Panc1 (cell line): ENCODE measurements around the gene PGM3. TPM values are rescaled to one million over a fixed set of nuclear protein-coding genes. Genes with fewer than 3 reads are reported as not detected.

ENCODE experiments used
- ATAC-seq: fragments of 200-7000 bp; cut with Tn5 transposase; 2 replicates; pipeline ENCODE4 v1.9.1; 2020; ENCODE audit warnings: mild to moderate bottlenecking, moderate library complexity
- Bru-seq: library from RNA; stranded (reverse); fragments of 400-500 nt; gene quantifications from one replicate; lab custom pipeline; 2021; lab: Mats Ljungman, UMichigan
- BruChase-seq, 2 experiments: library from RNA; stranded (reverse); fragments of 400-500 nt; gene quantifications; one replicate each; lab custom pipeline; 2021; lab: Mats Ljungman, UMichigan
- BruUV-seq: library from RNA; stranded (reverse); fragments of 400-500 nt; replicated peaks from 2 replicates; lab custom pipeline; 2021; lab: Mats Ljungman, UMichigan
- CTCF ChIA-PET: fragments of 300-600 bp; sonication (Branson Sonifier 250); formaldehyde crosslinking; loops from one replicate; lab custom pipeline; 2022; ENCODE audit warnings: antibody characterized with exemption; lab: Charles Lee
- POLR2A ChIA-PET: fragments of 300-600 bp; sonication (Branson Sonifier 250); formaldehyde crosslinking; loops from one replicate; lab custom pipeline; 2022; ENCODE audit warnings: antibody characterized with exemption; lab: Charles Lee
- DNase-seq: peaks from one replicate; pipeline ENCODE4 v3.0.0-alpha.2; 2010; ENCODE audit warnings: low read depth, low spot score
- H3K27ac ChIP-seq: 2 replicates; pipeline ENCODE4 v1.5.1; 2011; ENCODE audit warnings: mild to moderate bottlenecking, low read length, inconsistent platforms
- H3K27me3 ChIP-seq: fragments of 200-500 bp; sonication (Bioruptor generic); 2 replicates; pipeline ENCODE4 v1.6.0; 2014; ENCODE audit warnings: low read length, inconsistent platforms; ENCODE audit not compliant: control insufficient read depth, insufficient read depth
- H3K36me3 ChIP-seq: fragments of 200-500 bp; sonication (Bioruptor generic); 2 replicates; pipeline ENCODE4 v1.5.1; 2014; ENCODE audit warnings: inconsistent platforms, mild to moderate bottlenecking, low read length, moderate library complexity; ENCODE audit not compliant: control insufficient read depth, insufficient read depth
- H3K4me1 ChIP-seq: 2 replicates; pipeline ENCODE4 v1.5.1; 2011; ENCODE audit warnings: inconsistent platforms, mild to moderate bottlenecking, low read length, moderate library complexity; ENCODE audit not compliant: control insufficient read depth, insufficient read depth
- H3K4me3 ChIP-seq, 2 experiments: 2 replicates each; pipeline ENCODE4 v1.5.1; 2011 to 2012; ENCODE audit warnings: low read depth in 2 of 2, low read length in 2 of 2, mild to moderate bottlenecking in 2 of 2, inconsistent platforms in 1 of 2, moderate library complexity in 1 of 2
- H3K9me3 ChIP-seq: fragments of 200-500 bp; sonication (Bioruptor generic); 2 replicates; pipeline ENCODE4 v1.5.1; 2014; ENCODE audit warnings: low read depth, mild to moderate bottlenecking, inconsistent platforms, low read length, moderate library complexity; ENCODE audit not compliant: control insufficient read depth, insufficient read depth
- CTCF ChIP-seq: fragments of 450-650 bp; IDR thresholded peaks from 2 replicates; pipeline ENCODE4 v1.5.1; 2017; ENCODE audit warnings: mild to moderate bottlenecking
- POLR2AphosphoS5 ChIP-seq: IDR thresholded peaks from 2 replicates; pipeline ENCODE4 v1.6.1; 2012; ENCODE audit warnings: mild to moderate bottlenecking, low read depth, low read length, moderate library complexity
- REST ChIP-seq, 2 experiments: IDR thresholded peaks; 2 replicates each; pipeline ENCODE4 v1.6.1; 2011 to 2012; ENCODE audit warnings: low read depth in 2 of 2, control low read depth in 1 of 2, low read length in 1 of 2, mild to moderate bottlenecking in 1 of 2, moderate library complexity in 1 of 2; ENCODE audit not compliant: insufficient read depth in 1 of 2
- TCF7L2 ChIP-seq: IDR thresholded peaks from 2 replicates; pipeline ENCODE4 v1.6.1; 2011; ENCODE audit warnings: mild to moderate bottlenecking, low read depth, low read length, inconsistent platforms
- in situ Hi-C: cut with HindIII; loops from 2 replicates; pipeline ENCODE4 v1.10.0; 2016; ENCODE audit warnings: low sequenced_read_pairs, low pct_unique_long_range_greater_than_20kb
- intact Hi-C: fragments of 100-400 bp; cut with micrococcal nuclease; formaldehyde crosslinking; loops from one replicate; pipeline ENCODE4 v1.10.0; 2022; ENCODE audit not compliant: unreplicated experiment
- long read RNA-seq: library from polyadenylated mRNA; unstranded; transcript quantifications from one replicate; pipeline ENCODE4 v2.0.0, GENCODE V29; 2021; ENCODE audit not compliant: unreplicated experiment
- polyA plus RNA-seq: library from polyadenylated mRNA; unstranded; fragments of >200 nt; gene quantifications from one replicate; pipeline ENCODE4 v1.2.1, GENCODE V29; 2012; ENCODE audit warnings: missing spikeins; ENCODE audit not compliant: insufficient read length
- total RNA-seq: library from RNA; stranded (reverse); gene quantifications from one replicate; pipeline ENCODE4 v1.2.1, GENCODE V29; 2021; ENCODE audit not compliant: unreplicated experiment

PGM3 gene
- total RNA-seq (55.2 TPM), Bru-seq, nascent RNA (percentile 83 among the genes with signal in this experiment), BruChase-seq, experiment 1, labeled RNA remaining after a 2-hour chase (percentile 92 among the genes with signal in this experiment), BruChase-seq, experiment 2, labeled RNA remaining after a 6-hour chase (percentile 90 among the genes with signal in this experiment)
- 30.6 TPM for polyA plus RNA-seq
- long read RNA-seq, full-length matches to known transcripts, result 99 of 118 reads
- long read RNA-seq, partial matches to known transcripts, result 5 of 118 reads
- long read RNA-seq, other reads (novel, unspliced or antisense), result 14 of 118 reads

- no peak for DNase-seq
- Histone ChIP-seq H3K27ac (peak within 1 kb of the TSS; percentile 81), H3K27me3 (no peaks in the 10 kb centered on the region), H3K4me3 (peak within 1 kb of the TSS; percentile 69 to 94), H3K4me1 (peaks cover 9% of the 10 kb centered on the region; the same call in 1 of the 2 replicates), H3K36me3 (peaks cover 10% of the 10 kb centered on the region), H3K9me3 (no peaks in the 10 kb centered on the region)
- TF ChIP-seq REST (IDR thresholded peaks at IDR 0.05; ENCODE audit: insufficient read depth in 1 of 2, low read depth in 2 of 2, low read length in 1 of 2), result no peak
- TF ChIP-seq POLR2AphosphoS5, result peak; percentile 77; the same call in 1 of the 2 replicates
- ChIA-PET CTCF (interaction anchor here (0.6 kb wide), 1 partner anchor 13 kb away, joined by 5 read pairs; no protein-coding TSS in a partner anchor), POLR2A (interaction anchor here (0.5 to 0.6 kb wide), 2 partner anchors 11 to 931 kb away, joined by 3 to 6 read pairs; no protein-coding TSS in a partner anchor)
- in situ Hi-C loops (no loop called here), intact Hi-C loops (no loop called here)
- peak; percentile 99 for ATAC-seq
- no TSS peak for BruUV-seq
Measured at GRCh38 chr6:83192871-83193746, at the start of gene PGM3, which contains the start of gene RWDD2A. Gene PGM3, minus strand, starts transcription at chr6:83193265. Its CDS starts 2,253 bp downstream, at chr6:83191012. Gene RWDD2A, plus strand, starts transcription at chr6:83193357. Its CDS starts 1,095 bp downstream, at chr6:83194452.

- H3K4me1 ChIP-seq, result no peaks in the 10 kb centered on the region
- no peaks in the 10 kb centered on the region for H3K36me3 ChIP-seq
- ChIA-PET CTCF (no interaction called here), POLR2A (no interaction called here)
- no peaks in the 10 kb centered on the region for H3K9me3 ChIP-seq
- TF ChIP-seq POLR2AphosphoS5, result no peak
- TF ChIP-seq CTCF, result no peak
- no peak for TF ChIP-seq REST (IDR thresholded peaks at IDR 0.05; ENCODE audit: insufficient read depth in 1 of 2, low read depth in 2 of 2, low read length in 1 of 2)
- no peak for TF ChIP-seq TCF7L2
- H3K27me3 ChIP-seq, result no peaks in the 10 kb centered on the region
- no TSS peak for BruUV-seq
- intact Hi-C loops, result no loop called here
- no peak overlapping the region for H3K27ac ChIP-seq
- no peak for ATAC-seq
- H3K4me3 ChIP-seq, result no peak overlapping the region
- in situ Hi-C loops, result no loop called here
- no peak for DNase-seq
Measured at GRCh38 chr6:83231146-83231545, 38.1 kb upstream of the PGM3 start.
